IMR-90 (cell line): Measurements from ENCODE around the gene HIVEP3. TPM values are rescaled to one million over a fixed set of nuclear protein-coding genes. Genes with fewer than 3 reads are reported as not detected.

Experiments used
- ATAC-seq: fragments of 200-7000 bp; cut with Tn5 transposase; 2 replicates; pipeline ENCODE4 v1.9.1; 2020; ENCODE audit warnings: low read depth, mild to moderate bottlenecking, moderate library complexity
- BruUV-seq: library from RNA; stranded (reverse); fragments of 400-500 nt; replicated peaks from 2 replicates; lab custom pipeline; 2021; lab: Mats Ljungman, UMichigan
- CTCF ChIA-PET: fragments of 300-600 bp; formaldehyde crosslinking; extraction: SDS; loops from one replicate; lab custom pipeline; 2021; ENCODE audit warnings: antibody characterized with exemption; lab: Yijun Ruan, JAX
- POLR2A ChIA-PET: fragments of 300-600 bp; sonication (Branson Sonifier 250); formaldehyde crosslinking; loops from one replicate; lab custom pipeline; 2022; ENCODE audit warnings: antibody characterized with exemption; ENCODE audit not compliant: unreplicated experiment; lab: Charles Lee
- DNase-seq: peaks from one replicate; pipeline ENCODE4 v3.0.0; 2013
- H2AFZ ChIP-seq: replicated peaks from 2 replicates; pipeline ENCODE3; 2013; ENCODE audit warnings: low read length, mild to moderate bottlenecking; ENCODE audit not compliant: poor library complexity
- H2AK5ac ChIP-seq: 2 replicates; pipeline ENCODE4 v1.6.1; 2013; ENCODE audit warnings: low read depth, low read length, inconsistent platforms
- H2AK9ac ChIP-seq: replicated peaks from 2 replicates; pipeline ENCODE3; 2013; ENCODE audit warnings: mild to moderate bottlenecking, low read depth, low read length, moderate library complexity; ENCODE audit not compliant: poor library complexity
- H2BK120ac ChIP-seq: 2 replicates; pipeline ENCODE4 v1.6.1; 2013; ENCODE audit warnings: low read depth, low read length, inconsistent platforms
- H2BK15ac ChIP-seq: 3 replicates; pipeline ENCODE4 v1.6.1; 2013; ENCODE audit warnings: low read depth, low read length, inconsistent platforms
- H2BK20ac ChIP-seq: 2 replicates; pipeline ENCODE4 v1.6.1; 2013; ENCODE audit warnings: low read depth, mild to moderate bottlenecking, inconsistent platforms, low read length, moderate library complexity
- H2BK5ac ChIP-seq: 2 replicates; pipeline ENCODE4 v1.6.1; 2013; ENCODE audit warnings: mild to moderate bottlenecking, low read depth, low read length, inconsistent platforms; ENCODE audit not compliant: poor library complexity, severe bottlenecking
- H3K14ac ChIP-seq: replicated peaks from 2 replicates; pipeline ENCODE4 v1.6.1; 2013; ENCODE audit warnings: low read depth, low read length, inconsistent platforms
- H3K18ac ChIP-seq: 2 replicates; pipeline ENCODE4 v1.6.1; 2013; ENCODE audit warnings: low read depth, low read length, control low read depth
- H3K23ac ChIP-seq: 2 replicates; pipeline ENCODE4 v1.6.1; 2013; ENCODE audit warnings: low read depth, low read length, inconsistent platforms
- H3K27ac ChIP-seq: 2 replicates; pipeline ENCODE4 v1.5.1; 2013; ENCODE audit warnings: mild to moderate bottlenecking, control low read depth, low read length; ENCODE audit not compliant: insufficient read depth
- H3K27me3 ChIP-seq: 2 replicates; pipeline ENCODE4 v1.6.1; 2013; ENCODE audit warnings: low read length; ENCODE audit not compliant: control insufficient read depth, insufficient read depth
- H3K36me3 ChIP-seq: 2 replicates; pipeline ENCODE4 v1.6.1; 2013; ENCODE audit warnings: low read length, mixed read lengths; ENCODE audit not compliant: control insufficient read depth, insufficient read depth
- H3K4ac ChIP-seq: 2 replicates; pipeline ENCODE4 v1.6.1; 2013; ENCODE audit warnings: low read depth, low read length, inconsistent platforms
- H3K4me1 ChIP-seq: 2 replicates; pipeline ENCODE4 v1.6.1; 2013; ENCODE audit warnings: low read length, mixed read lengths; ENCODE audit not compliant: control insufficient read depth, insufficient read depth
- H3K4me2 ChIP-seq: 2 replicates; pipeline ENCODE4 v1.6.1; 2013; ENCODE audit warnings: low read depth, mild to moderate bottlenecking, control low read depth, low read length, moderate library complexity
- H3K4me3 ChIP-seq: 2 replicates; pipeline ENCODE4 v1.5.1; 2013; ENCODE audit warnings: low read depth, mild to moderate bottlenecking, control low read depth, low read length, moderate library complexity; ENCODE audit not compliant: insufficient read depth
- H3K56ac ChIP-seq: 2 replicates; pipeline ENCODE4 v1.6.1; 2013; ENCODE audit warnings: low read length, inconsistent platforms; ENCODE audit not compliant: insufficient read depth; ENCODE audit errors: extremely low read depth
- H3K79me1 ChIP-seq, 2 experiments: 2 replicates each; pipeline ENCODE4 v1.6.1; 2013; ENCODE audit warnings: low read length in 2 of 2, inconsistent platforms in 1 of 2, low read depth in 1 of 2
- H3K9ac ChIP-seq: 2 replicates; pipeline ENCODE4 v1.6.1; 2013; ENCODE audit warnings: low read depth, low read length, control low read depth
- H3K9me1 ChIP-seq: 2 replicates; pipeline ENCODE4 v1.6.1; 2013; ENCODE audit warnings: low read length, inconsistent platforms; ENCODE audit not compliant: insufficient read depth
- H3K9me3 ChIP-seq: 2 replicates; pipeline ENCODE4 v1.6.1; 2013; ENCODE audit warnings: low read length; ENCODE audit not compliant: control insufficient read depth, insufficient read depth
- H4K20me1 ChIP-seq: 2 replicates; pipeline ENCODE4 v1.6.1; 2013; ENCODE audit warnings: low read length, inconsistent platforms; ENCODE audit not compliant: insufficient read depth
- H4K5ac ChIP-seq: 2 replicates; pipeline ENCODE4 v1.6.1; 2013; ENCODE audit warnings: mild to moderate bottlenecking, low read depth, low read length, control low read depth
- H4K8ac ChIP-seq, 2 experiments: 2 replicates each; pipeline ENCODE4 v1.6.1; 2013; ENCODE audit warnings: low read depth in 2 of 2, low read length in 2 of 2, control low read depth in 1 of 2, inconsistent platforms in 1 of 2
- H4K91ac ChIP-seq: 2 replicates; pipeline ENCODE4 v1.6.1; 2013; ENCODE audit warnings: low read depth, low read length, inconsistent platforms; ENCODE audit not compliant: insufficient read depth
- BHLHE40 ChIP-seq: fragments of 150-350 bp; IDR thresholded peaks from 2 replicates; pipeline ENCODE4 v1.6.1; 2016; ENCODE audit warnings: mild to moderate bottlenecking, low read depth, low read length
- CEBPB ChIP-seq: IDR thresholded peaks from 2 replicates; pipeline ENCODE4 v1.6.1; 2012; ENCODE audit warnings: low read depth, low read length, improper control_type of control experiment
- CHD1 ChIP-seq: IDR thresholded peaks from 2 replicates; pipeline ENCODE4 v1.6.1; 2012; ENCODE audit warnings: low read depth, low read length, improper control_type of control experiment
- FOS ChIP-seq: fragments of 150-350 bp; IDR thresholded peaks from 2 replicates; pipeline ENCODE4 v1.6.1; 2016; ENCODE audit warnings: low read depth, low read length
- MAFK ChIP-seq: IDR thresholded peaks from 2 replicates; pipeline ENCODE4 v1.6.1; 2012; ENCODE audit warnings: low read depth, low read length, improper control_type of control experiment
- MAZ ChIP-seq: IDR thresholded peaks from 2 replicates; pipeline ENCODE4 v1.6.1; 2012; ENCODE audit warnings: low read depth, mild to moderate bottlenecking, low read length, improper control_type of control experiment, moderate library complexity, borderline replicate concordance
- MXI1 ChIP-seq: IDR thresholded peaks from 2 replicates; pipeline ENCODE4 v1.6.1; 2012; ENCODE audit warnings: low read depth, mild to moderate bottlenecking, low read length, moderate library complexity, borderline replicate concordance
- NFE2L2 ChIP-seq: fragments of 150-350 bp; IDR thresholded peaks from 2 replicates; pipeline ENCODE4 v1.6.1; 2016; ENCODE audit warnings: low read depth, mild to moderate bottlenecking, low read length
- POLR2A ChIP-seq: IDR thresholded peaks from 2 replicates; pipeline ENCODE4 v1.6.1; 2012; ENCODE audit warnings: mild to moderate bottlenecking, low read depth, low read length
- RAD21 ChIP-seq: IDR thresholded peaks from 2 replicates; pipeline ENCODE4 v1.6.1; 2012; ENCODE audit warnings: low read length, improper control_type of control experiment
- RCOR1 ChIP-seq: IDR thresholded peaks from 2 replicates; pipeline ENCODE4 v1.6.1; 2012; ENCODE audit warnings: mild to moderate bottlenecking, low read length, improper control_type of control experiment; ENCODE audit not compliant: insufficient replicate concordance
- RFX5 ChIP-seq: IDR thresholded peaks from 2 replicates; pipeline ENCODE4 v1.8.0; 2012; ENCODE audit warnings: low read depth, mild to moderate bottlenecking, low read length, moderate library complexity
- SMC3 ChIP-seq: fragments of 150-350 bp; IDR thresholded peaks from 2 replicates; pipeline ENCODE4 v1.6.1; 2016; ENCODE audit warnings: low read depth, mild to moderate bottlenecking, antibody characterized with exemption, low read length, moderate library complexity
- dilution Hi-C: fragments of 300-500 bp; cut with HindIII; formaldehyde crosslinking; loops from one replicate; pipeline ENCODE4 v1.14.3; 2018; ENCODE audit warnings: low sequenced_read_pairs; ENCODE audit not compliant: unreplicated experiment
- in situ Hi-C: fragments of 300-500 bp; cut with MboI; formaldehyde crosslinking; loops from 3 replicates; pipeline ENCODE4 v1.14.3; 2019; ENCODE audit warnings: low sequenced_read_pairs, inconsistent platforms, mixed read lengths
- intact Hi-C: fragments of 100-400 bp; cut with micrococcal nuclease; formaldehyde crosslinking; loops from 2 replicates; pipeline ENCODE4 v1.10.0; 2022
- polyA plus RNA-seq, 3 experiments: library from polyadenylated mRNA; depleted of rRNA; stranded (reverse); fragments of >200 nt; gene quantifications; 2 replicates each; pipeline ENCODE4 v1.2.3, GENCODE V29; 2012; ENCODE audit warnings: low replicate concordance in 1 of 3
- total RNA-seq: library from RNA; depleted of rRNA; stranded (reverse); fragments of >200 nt; gene quantifications from 2 replicates; pipeline ENCODE4 v1.2.3, GENCODE V29; 2012
- TF ChIP-seq, protein P1 (sequence below): conservative IDR thresholded peaks from 2 replicates; pipeline ENCODE4 v1.5.1; 2012; ENCODE audit warnings: mild to moderate bottlenecking, low read depth, low read length, improper control_type of control experiment
- TF ChIP-seq, protein P2 (sequence below): fragments of 150-350 bp; IDR thresholded peaks from 2 replicates; pipeline ENCODE4 v1.6.1; 2016; ENCODE audit warnings: low read depth, mild to moderate bottlenecking, low read length, moderate library complexity, borderline replicate concordance
- TF ChIP-seq, protein P3 (sequence below): fragments of 150-350 bp; IDR thresholded peaks from 2 replicates; pipeline ENCODE4 v1.6.1; 2017; ENCODE audit warnings: mild to moderate bottlenecking, antibody characterized with exemption, low read length, low read depth

HIVEP3 gene
- total and polyA plus RNA-seq, 2 of the 4 experiments (the other 2 are of a cell fraction): 1.4 to 4.0 TPM

DNA sequence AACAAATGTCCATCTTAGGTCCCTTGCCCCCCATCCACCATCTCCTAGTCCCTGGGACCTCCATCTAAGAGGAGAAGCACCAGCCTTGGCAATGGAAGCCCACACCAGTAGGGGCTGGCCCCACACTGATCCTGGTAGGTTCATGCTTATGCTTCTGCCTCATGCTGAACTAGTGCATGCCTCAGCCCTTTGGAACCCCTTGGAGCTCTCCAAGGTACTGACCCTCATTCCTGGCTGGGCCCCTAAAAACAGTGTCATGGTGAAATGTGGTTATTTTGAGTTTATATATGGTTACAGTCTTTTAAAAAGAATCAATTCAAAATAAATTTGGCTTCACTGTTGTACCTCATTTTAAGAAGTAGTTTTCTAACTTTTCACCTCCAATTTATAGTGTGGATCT, 108.3 kb downstream of the HIVEP3 start:
- H3K9ac ChIP-seq: no peak overlapping the region
- peaks cover 5% of the 10 kb centered on the region for H4K20me1 ChIP-seq
- H3K4me2 ChIP-seq: no peak overlapping the region
- no peak overlapping the region for H2BK15ac ChIP-seq
- ChIA-PET POLR2A (no interaction called here), CTCF (interaction anchor here (0.6 kb wide), 1 partner anchor 834 kb away, joined by 4 read pairs; no protein-coding TSS in a partner anchor)
- H3K36me3 ChIP-seq: no peaks in the 10 kb centered on the region
- peaks cover 17% of the 10 kb centered on the region for H3K9me1 ChIP-seq
- H2BK5ac ChIP-seq: no peak overlapping the region
- no peak overlapping the region for H3K18ac ChIP-seq
- H3K4ac ChIP-seq: no peak overlapping the region
- no peak overlapping the region for H2BK120ac ChIP-seq
- H4K8ac ChIP-seq: no peak overlapping the region
- H2AFZ ChIP-seq: no peak overlapping the region
- peak; percentile 69 for ATAC-seq
- H3K23ac ChIP-seq: no peak overlapping the region
- TF ChIP-seq POLR2A (no peak), MAFK (no peak), CEBPB (no peak), RFX5 (no peak), FOS (no peak), BHLHE40 (no peak), SMC3 (no peak), RAD21 (peak; percentile 16), MAZ (no peak), RCOR1 (peak; percentile 89), NFE2L2 (no peak), MXI1 (peak; percentile 75; the same call in 1 of the 2 replicates), CHD1 (no peak)
- TF ChIP-seq, protein P1, sequence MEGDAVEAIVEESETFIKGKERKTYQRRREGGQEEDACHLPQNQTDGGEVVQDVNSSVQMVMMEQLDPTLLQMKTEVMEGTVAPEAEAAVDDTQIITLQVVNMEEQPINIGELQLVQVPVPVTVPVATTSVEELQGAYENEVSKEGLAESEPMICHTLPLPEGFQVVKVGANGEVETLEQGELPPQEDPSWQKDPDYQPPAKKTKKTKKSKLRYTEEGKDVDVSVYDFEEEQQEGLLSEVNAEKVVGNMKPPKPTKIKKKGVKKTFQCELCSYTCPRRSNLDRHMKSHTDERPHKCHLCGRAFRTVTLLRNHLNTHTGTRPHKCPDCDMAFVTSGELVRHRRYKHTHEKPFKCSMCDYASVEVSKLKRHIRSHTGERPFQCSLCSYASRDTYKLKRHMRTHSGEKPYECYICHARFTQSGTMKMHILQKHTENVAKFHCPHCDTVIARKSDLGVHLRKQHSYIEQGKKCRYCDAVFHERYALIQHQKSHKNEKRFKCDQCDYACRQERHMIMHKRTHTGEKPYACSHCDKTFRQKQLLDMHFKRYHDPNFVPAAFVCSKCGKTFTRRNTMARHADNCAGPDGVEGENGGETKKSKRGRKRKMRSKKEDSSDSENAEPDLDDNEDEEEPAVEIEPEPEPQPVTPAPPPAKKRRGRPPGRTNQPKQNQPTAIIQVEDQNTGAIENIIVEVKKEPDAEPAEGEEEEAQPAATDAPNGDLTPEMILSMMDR: no peak
- TF ChIP-seq, protein P2, sequence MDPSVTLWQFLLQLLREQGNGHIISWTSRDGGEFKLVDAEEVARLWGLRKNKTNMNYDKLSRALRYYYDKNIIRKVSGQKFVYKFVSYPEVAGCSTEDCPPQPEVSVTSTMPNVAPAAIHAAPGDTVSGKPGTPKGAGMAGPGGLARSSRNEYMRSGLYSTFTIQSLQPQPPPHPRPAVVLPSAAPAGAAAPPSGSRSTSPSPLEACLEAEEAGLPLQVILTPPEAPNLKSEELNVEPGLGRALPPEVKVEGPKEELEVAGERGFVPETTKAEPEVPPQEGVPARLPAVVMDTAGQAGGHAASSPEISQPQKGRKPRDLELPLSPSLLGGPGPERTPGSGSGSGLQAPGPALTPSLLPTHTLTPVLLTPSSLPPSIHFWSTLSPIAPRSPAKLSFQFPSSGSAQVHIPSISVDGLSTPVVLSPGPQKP: no peak
- TF ChIP-seq, protein P3, sequence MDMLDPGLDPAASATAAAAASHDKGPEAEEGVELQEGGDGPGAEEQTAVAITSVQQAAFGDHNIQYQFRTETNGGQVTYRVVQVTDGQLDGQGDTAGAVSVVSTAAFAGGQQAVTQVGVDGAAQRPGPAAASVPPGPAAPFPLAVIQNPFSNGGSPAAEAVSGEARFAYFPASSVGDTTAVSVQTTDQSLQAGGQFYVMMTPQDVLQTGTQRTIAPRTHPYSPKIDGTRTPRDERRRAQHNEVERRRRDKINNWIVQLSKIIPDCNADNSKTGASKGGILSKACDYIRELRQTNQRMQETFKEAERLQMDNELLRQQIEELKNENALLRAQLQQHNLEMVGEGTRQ: no peak
- H2BK20ac ChIP-seq: no peak overlapping the region
- in situ Hi-C loops: no loop called here
- no peaks in the 10 kb centered on the region for H3K9me3 ChIP-seq
- no peak overlapping the region for H4K5ac ChIP-seq
- H3K56ac ChIP-seq: no peak overlapping the region
- no TSS peak for BruUV-seq
- H3K4me1 ChIP-seq: peaks cover 10% of the 10 kb centered on the region
- no peak overlapping the region for H3K14ac ChIP-seq
- intact Hi-C loops: loop anchor here (10.0 kb wide), 1 partner anchor 334 kb away; no protein-coding TSS in a partner anchor
- no peak overlapping the region for H3K4me3 ChIP-seq
- no peak overlapping the region for H2AK9ac ChIP-seq
- dilution Hi-C loops: no loop called here
- no peaks in the 10 kb centered on the region for H3K79me1 ChIP-seq
- no peak overlapping the region for H2AK5ac ChIP-seq
- no peaks in the 10 kb centered on the region for H3K27me3 ChIP-seq
- no peak overlapping the region for H4K91ac ChIP-seq
- no peak overlapping the region for H3K27ac ChIP-seq
- DNase-seq: peak; percentile 63
